ENCODE results near the gene ADIPOR1.

DNA sequence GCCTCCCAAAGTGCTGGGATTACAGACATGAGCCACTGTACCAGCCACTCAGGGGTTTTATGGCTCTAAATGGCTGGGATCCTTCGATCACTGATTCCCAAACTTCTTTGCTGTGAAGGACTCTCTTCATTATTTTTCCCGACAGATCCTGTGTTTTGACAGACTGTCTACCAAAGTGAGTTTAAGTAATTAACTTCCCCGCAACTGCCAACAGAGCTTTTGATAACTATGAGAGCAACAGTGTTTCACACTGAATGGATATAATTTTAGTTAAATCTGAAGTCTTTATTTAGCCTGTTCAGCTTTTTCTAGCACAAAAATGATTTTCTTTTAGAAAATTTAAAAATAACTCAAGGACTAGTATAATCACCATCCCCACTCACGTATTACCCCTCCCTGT, 56.6 kb downstream of the ADIPOR1 start:
- TF ChIP-seq POLR2A (IDR thresholded peaks at IDR 0.05), result no peak
- TF ChIP-seq POLR2AphosphoS5 (IDR thresholded peaks at IDR 0.05), result no peak
- TF ChIP-seq, protein P1, sequence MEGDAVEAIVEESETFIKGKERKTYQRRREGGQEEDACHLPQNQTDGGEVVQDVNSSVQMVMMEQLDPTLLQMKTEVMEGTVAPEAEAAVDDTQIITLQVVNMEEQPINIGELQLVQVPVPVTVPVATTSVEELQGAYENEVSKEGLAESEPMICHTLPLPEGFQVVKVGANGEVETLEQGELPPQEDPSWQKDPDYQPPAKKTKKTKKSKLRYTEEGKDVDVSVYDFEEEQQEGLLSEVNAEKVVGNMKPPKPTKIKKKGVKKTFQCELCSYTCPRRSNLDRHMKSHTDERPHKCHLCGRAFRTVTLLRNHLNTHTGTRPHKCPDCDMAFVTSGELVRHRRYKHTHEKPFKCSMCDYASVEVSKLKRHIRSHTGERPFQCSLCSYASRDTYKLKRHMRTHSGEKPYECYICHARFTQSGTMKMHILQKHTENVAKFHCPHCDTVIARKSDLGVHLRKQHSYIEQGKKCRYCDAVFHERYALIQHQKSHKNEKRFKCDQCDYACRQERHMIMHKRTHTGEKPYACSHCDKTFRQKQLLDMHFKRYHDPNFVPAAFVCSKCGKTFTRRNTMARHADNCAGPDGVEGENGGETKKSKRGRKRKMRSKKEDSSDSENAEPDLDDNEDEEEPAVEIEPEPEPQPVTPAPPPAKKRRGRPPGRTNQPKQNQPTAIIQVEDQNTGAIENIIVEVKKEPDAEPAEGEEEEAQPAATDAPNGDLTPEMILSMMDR (IDR thresholded peaks at IDR 0.05 in 8 of 11, conservative IDR thresholded peaks at IDR 0.05 in 3 of 11), result no peak

Measured in spleen (tissue), 7 donors.